ENCODE measurements around the gene CCDC200. TPM values are rescaled to one million over a fixed set of nuclear protein-coding genes. Genes with fewer than 3 reads are reported as not detected.
A peak's percentile ranks its signal among the peaks of the same experiment; 100 is the strongest.
"Not testable (repeated sequence)": the region's sequence is repeated elsewhere in the genome, so short reads cannot be mapped to it uniquely, and the experiment has no call there.

The CCDC200 gene
- total RNA-seq, 2 experiments from 2014 or later, result not detected

- Mint-ChIP-seq H3K9me3 (ENCODE audit: low read depth) (no peaks in the 10 kb centered on the region), H3K4me3 (peak overlapping the region; percentile 86), H3K36me3 (peaks cover 31% of the 10 kb centered on the region), H3K27me3 (no peaks in the 10 kb centered on the region), H3K4me1 (peaks cover 31% of the 10 kb centered on the region), H3K27ac (peak overlapping the region; percentile 91)
- DNase-seq (no peak), ATAC-seq (no peak)
- CTCF ChIA-PET, result interaction anchor here (0.7 to 2.0 kb wide), 8 partner anchors 9 to 109 kb away, joined by 3 to 7 read pairs (median 4); partner anchors contain the start of gene NBR1
Measured at GRCh38 chr17:43211123-43211479, 17.3 kb downstream of the CCDC200 start.

- H3K36me3 Mint-ChIP-seq, result peaks cover 28% of the 10 kb centered on the region
- no peaks in the 10 kb centered on the region for H3K27me3 Mint-ChIP-seq
- CTCF ChIA-PET, result interaction anchor here (1.5 kb wide), 1 partner anchor 9 kb away, joined by 6 read pairs; no protein-coding TSS in a partner anchor
- peaks cover 28% of the 10 kb centered on the region for H3K4me1 Mint-ChIP-seq
- ATAC-seq (no peak), DNase-seq (no peak)
- peak overlapping the region; percentile 86 for H3K4me3 Mint-ChIP-seq
- peak overlapping the region; percentile 91 for H3K27ac Mint-ChIP-seq
- no peaks in the 10 kb centered on the region for H3K9me3 Mint-ChIP-seq (ENCODE audit: low read depth)
Measured at GRCh38 chr17:43210576-43210975, 17.8 kb downstream of the CCDC200 start.

- H3K9me3 Mint-ChIP-seq (ENCODE audit: low read depth); H3K4me3 Mint-ChIP-seq; DNase-seq; ATAC-seq; H3K27me3 Mint-ChIP-seq; CTCF ChIA-PET; H3K4me1 Mint-ChIP-seq; H3K27ac Mint-ChIP-seq: not testable (repeated sequence)
- H3K36me3 Mint-ChIP-seq, result peaks cover 36% of the 10 kb centered on the region
Measured at GRCh38 chr17:43203013-43203412, 25.4 kb downstream of the CCDC200 start.

- Mint-ChIP-seq H3K4me3 (no peak overlapping the region), H3K27ac (peak overlapping the region; percentile 45), H3K36me3 (peaks cover 40% of the 10 kb centered on the region), H3K4me1 (peaks cover 3% of the 10 kb centered on the region), H3K27me3 (no peaks in the 10 kb centered on the region), H3K9me3 (ENCODE audit: low read depth) (no peaks in the 10 kb centered on the region)
- CTCF ChIA-PET, result interaction anchor here (1.7 kb wide), 1 partner anchor 11 kb away, joined by 4 read pairs; the partner anchor contains the start of gene TMEM106A
- no peak for DNase-seq
- no peak for ATAC-seq
Measured at GRCh38 chr17:43200127-43200526, 28.3 kb downstream of the CCDC200 start.

- H3K27ac Mint-ChIP-seq, result no peak overlapping the region
- H3K4me1 Mint-ChIP-seq, result peaks cover 3% of the 10 kb centered on the region
- H3K4me3 Mint-ChIP-seq, result no peak overlapping the region
- H3K27me3 Mint-ChIP-seq, result no peaks in the 10 kb centered on the region
- CTCF ChIA-PET, result interaction anchor here (1.5 kb wide), 1 partner anchor 10 kb away, joined by 4 read pairs; no protein-coding TSS in a partner anchor
- H3K36me3 Mint-ChIP-seq, result peaks cover 43% of the 10 kb centered on the region
- H3K9me3 Mint-ChIP-seq (ENCODE audit: low read depth), result no peaks in the 10 kb centered on the region
- DNase-seq (no peak), ATAC-seq (no peak)
Measured at GRCh38 chr17:43199633-43200032, 28.8 kb downstream of the CCDC200 start.

GRCh38 chr17:43193251-43193650, 35.2 kb downstream of the CCDC200 start:
- DNase-seq (no peak), ATAC-seq (no peak)
- CTCF ChIA-PET, result interaction anchor here (1.0 kb wide), 1 partner anchor 14 kb away, joined by 3 read pairs; no protein-coding TSS in a partner anchor
- Mint-ChIP-seq H3K4me1 (no peaks in the 10 kb centered on the region), H3K27ac (no peak overlapping the region), H3K27me3 (no peaks in the 10 kb centered on the region), H3K9me3 (ENCODE audit: low read depth) (no peaks in the 10 kb centered on the region), H3K4me3 (no peak overlapping the region), H3K36me3 (peaks cover 54% of the 10 kb centered on the region)

- H3K4me1 Mint-ChIP-seq; ATAC-seq; H3K4me3 Mint-ChIP-seq; H3K27ac Mint-ChIP-seq; DNase-seq; H3K27me3 Mint-ChIP-seq; CTCF ChIA-PET; H3K9me3 Mint-ChIP-seq (ENCODE audit: low read depth): not testable (repeated sequence)
- H3K36me3 Mint-ChIP-seq, result peaks cover 36% of the 10 kb centered on the region
Measured at GRCh38 chr17:43186656-43187055, 41.8 kb downstream of the CCDC200 start.

- Mint-ChIP-seq H3K36me3 (peaks cover 27% of the 10 kb centered on the region), H3K4me1 (no peaks in the 10 kb centered on the region), H3K4me3 (no peak overlapping the region), H3K27ac (no peak overlapping the region), H3K9me3 (ENCODE audit: low read depth) (no peaks in the 10 kb centered on the region), H3K27me3 (no peaks in the 10 kb centered on the region)
- DNase-seq, result no peak
- CTCF ChIA-PET, result no interaction called here
- no peak for ATAC-seq
Measured at GRCh38 chr17:43183921-43184320, 44.5 kb downstream of the CCDC200 start.

- Mint-ChIP-seq H3K36me3 (peaks cover 38% of the 10 kb centered on the region), H3K27ac (peak overlapping the region; percentile 70), H3K4me3 (peak overlapping the region; percentile 18), H3K27me3 (no peaks in the 10 kb centered on the region), H3K9me3 (ENCODE audit: low read depth) (no peaks in the 10 kb centered on the region), H3K4me1 (peaks cover 40% of the 10 kb centered on the region)
- DNase-seq (peak; percentile 9), ATAC-seq (no peak)
- CTCF ChIA-PET, result interaction anchor here (1.1 kb wide), 1 partner anchor 178 kb away, joined by 3 read pairs; the partner anchor contains the start of gene RPL27
Measured at GRCh38 chr17:43176119-43176570, 52.3 kb downstream of the CCDC200 start.

GRCh38 chr17:43175213-43176118, 53.0 kb downstream of the CCDC200 start:
- Mint-ChIP-seq H3K27me3 (no peaks in the 10 kb centered on the region), H3K9me3 (ENCODE audit: low read depth) (no peaks in the 10 kb centered on the region), H3K4me1 (peaks cover 40% of the 10 kb centered on the region), H3K4me3 (peak overlapping the region; percentile 18), H3K36me3 (peaks cover 34% of the 10 kb centered on the region), H3K27ac (peak overlapping the region; percentile 70)
- CTCF ChIA-PET, result interaction anchor here (1.1 kb wide), 1 partner anchor 177 kb away, joined by 3 read pairs; the partner anchor contains the start of gene RPL27
- DNase-seq (no peak), ATAC-seq (no peak)

GRCh38 chr17:43171586-43172487, 56.6 kb downstream of the CCDC200 start:
- Mint-ChIP-seq H3K27ac (no peak overlapping the region), H3K4me1 (peaks cover 41% of the 10 kb centered on the region), H3K27me3 (no peaks in the 10 kb centered on the region), H3K9me3 (ENCODE audit: low read depth) (no peaks in the 10 kb centered on the region), H3K36me3 (peaks cover 21% of the 10 kb centered on the region), H3K4me3 (no peak overlapping the region)
- DNase-seq, result peak; percentile 15
- ATAC-seq, result no peak
- CTCF ChIA-PET, result interaction anchor here (0.6 to 1.7 kb wide), 12 partner anchors 20 to 738 kb away, joined by 3 to 5 read pairs (median 4); partner anchors contain the start of genes DHX8, RPL27 and TMEM106A
